Measurements from ENCODE around the gene NELFA. TPM values are rescaled to one million over a fixed set of nuclear protein-coding genes. Genes with fewer than 3 reads are reported as not detected.

Gene NELFA
- total and polyA plus RNA-seq, 12 donors: 8.8 to 19.7 (median 11.1) TPM

DNA sequence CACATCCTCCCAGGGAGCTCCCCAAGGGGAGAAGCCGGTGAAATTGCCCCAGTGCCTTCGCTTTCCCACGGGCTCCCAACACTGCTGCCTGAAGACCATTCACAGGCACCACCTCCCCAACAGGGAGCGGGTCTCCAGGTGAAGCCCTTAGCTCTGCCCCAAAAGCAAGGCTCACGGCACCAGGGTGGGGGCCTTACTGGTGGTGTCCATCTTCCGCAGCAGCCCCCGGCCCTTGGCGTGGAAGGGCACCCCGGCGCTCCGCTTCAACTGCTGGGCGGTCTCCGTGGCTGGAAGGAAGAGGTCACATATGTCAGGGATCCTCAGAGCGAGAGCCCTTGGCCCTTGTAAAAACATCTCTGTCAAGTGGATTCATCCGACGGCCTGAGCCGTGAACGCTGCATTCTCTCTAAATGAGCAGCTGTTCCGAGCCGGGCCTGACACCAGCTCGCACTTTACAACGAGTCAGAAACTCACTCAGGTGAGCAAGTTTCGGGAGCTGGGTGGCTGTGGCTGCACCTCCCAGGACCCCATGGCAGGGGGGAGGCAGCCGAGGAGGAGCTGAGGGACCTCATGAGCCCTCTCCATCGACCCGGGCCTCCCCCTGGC, 20.9 kb downstream of the NELFA start:
- Histone ChIP-seq H3K9me3 (no peaks in the 10 kb centered on the region), H3K36me3 (peaks cover 3 to 89% (median 54%) of the 10 kb centered on the region in 9 donors), H3K27me3 (no peaks in the 10 kb centered on the region), H3K4me3 (no peak overlapping the region), H3K27ac (no peak overlapping the region), H3K4me1 (peaks cover 0 to 13% (median 8%) of the 10 kb centered on the region in 9 donors)
- no peak for TF ChIP-seq CTCF (IDR thresholded peaks at IDR 0.05)
- WGBS, 2 donors: 93 to 94% methylated on average over 26 of the region's 26 CpGs
- no peak for DNase-seq
- no peak for ATAC-seq
- intact Hi-C loops (cut with DNase I): no loop called here

DNA sequence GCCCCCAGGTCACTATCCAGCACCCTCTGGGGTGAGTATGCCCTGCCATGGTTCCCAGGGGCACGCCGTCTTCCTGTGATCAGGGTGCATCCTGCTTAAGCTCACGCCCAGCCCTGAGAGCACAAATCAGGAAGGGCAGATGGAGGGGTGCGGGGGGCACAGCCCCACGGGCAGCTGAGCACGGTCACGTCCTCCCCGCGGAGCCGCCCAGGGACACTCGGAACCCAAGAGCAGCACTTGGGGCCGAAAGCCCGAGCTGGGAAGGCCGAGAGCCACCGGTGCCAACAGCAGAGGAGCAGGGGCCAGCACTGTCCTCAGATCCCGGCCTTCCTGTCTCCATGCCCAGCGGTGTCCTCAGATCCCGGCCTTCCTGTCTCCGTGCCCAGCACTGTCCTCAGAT, 21.5 kb downstream of the NELFA start:
- ATAC-seq (no peak), DNase-seq (no peak)
- intact Hi-C loops (cut with DNase I): no loop called here
- 93 to 94% methylated on average over 19 of the region's 19 CpGs for WGBS, 2 donors
- Histone ChIP-seq H3K27me3 (no peaks in the 10 kb centered on the region), H3K9me3 (no peaks in the 10 kb centered on the region), H3K4me3 (no peak overlapping the region), H3K4me1 (peaks cover 0 to 13% (median 8%) of the 10 kb centered on the region in 9 donors), H3K36me3 (peaks cover 5 to 94% (median 60%) of the 10 kb centered on the region in 9 donors), H3K27ac (no peak overlapping the region)
- no peak for TF ChIP-seq CTCF (IDR thresholded peaks at IDR 0.05)

- no peak overlapping the region for H3K4me3 ChIP-seq
- DNase-seq (no peak), ATAC-seq (no peak)
- peaks cover 0 to 16% (median 8%) of the 10 kb centered on the region in 9 donors for H3K4me1 ChIP-seq
- H3K36me3 ChIP-seq: peaks cover 6 to 100% (median 60%) of the 10 kb centered on the region in 9 donors
- 89 to 92% methylated on average over 22 of the region's 22 CpGs for WGBS, 2 donors
- H3K27ac ChIP-seq: no peak overlapping the region
- intact Hi-C loops (cut with DNase I): no loop called here
- H3K9me3 ChIP-seq: no peaks in the 10 kb centered on the region
- no peak for TF ChIP-seq CTCF (IDR thresholded peaks at IDR 0.05)
- no peaks in the 10 kb centered on the region for H3K27me3 ChIP-seq
Measured at GRCh38 chr4:1986578-1987210, 22.1 kb downstream of the NELFA start.

DNA sequence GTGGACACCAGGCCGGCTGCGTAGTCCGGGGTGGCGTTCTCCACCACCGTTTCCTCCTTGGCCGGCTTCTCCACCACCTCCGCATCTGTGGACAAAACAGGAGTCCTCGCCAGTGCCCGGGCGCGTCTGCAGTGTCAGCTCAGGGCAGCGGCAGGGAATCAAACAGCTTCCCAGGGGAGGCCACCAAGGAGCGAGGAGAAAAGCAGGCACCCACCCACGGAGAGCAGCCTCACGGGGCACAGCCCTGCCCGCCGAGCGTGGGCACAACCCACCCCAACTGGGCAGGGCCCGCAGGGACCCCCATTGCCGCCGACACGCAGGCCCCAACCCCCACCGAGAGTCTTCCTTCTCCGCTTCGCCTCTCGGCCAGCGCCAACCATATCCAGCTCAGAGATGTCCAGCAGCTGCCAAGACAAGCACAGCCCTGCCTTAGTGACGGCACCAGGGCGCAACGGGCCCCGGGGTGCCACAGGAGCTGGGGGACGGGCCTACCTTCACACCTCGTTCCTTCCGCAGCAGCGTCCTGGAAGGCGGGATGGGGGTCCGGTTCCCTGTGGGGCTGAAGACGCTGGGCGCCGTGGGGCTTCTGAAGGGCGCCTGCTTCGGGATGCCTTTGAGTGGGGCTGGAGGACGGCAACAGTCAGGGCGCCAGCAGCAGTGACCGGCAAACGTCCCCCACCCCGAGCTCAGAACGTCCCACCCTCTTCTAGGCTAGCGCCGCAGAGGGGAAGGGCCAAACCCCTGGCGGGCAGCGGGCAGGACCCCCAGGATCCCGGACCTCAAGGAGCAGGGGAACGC, 22.8 kb downstream of the NELFA start:
- DNase-seq: no peak
- no peaks in the 10 kb centered on the region for H3K27me3 ChIP-seq
- 95% methylated on average over 54 of the region's 54 CpGs for WGBS, 2 donors
- no peak for ATAC-seq
- intact Hi-C loops (cut with DNase I): no loop called here
- H3K4me1 ChIP-seq: peaks cover 0 to 16% (median 8%) of the 10 kb centered on the region in 9 donors
- H3K4me3 ChIP-seq: no peak overlapping the region
- no peaks in the 10 kb centered on the region for H3K9me3 ChIP-seq
- H3K27ac ChIP-seq: no peak overlapping the region
- H3K36me3 ChIP-seq: peaks cover 6 to 100% (median 66%) of the 10 kb centered on the region in 9 donors
- no peak for TF ChIP-seq CTCF (IDR thresholded peaks at IDR 0.05)
